ENCODE data around the gene TAOK2. TPM values are rescaled to one million over a fixed set of nuclear protein-coding genes. Genes with fewer than 3 reads are reported as not detected.
"Not testable (repeated sequence)": the region's sequence is repeated elsewhere in the genome, so short reads cannot be mapped to it uniquely, and the experiment has no call there.

Gene TAOK2
- total and polyA plus RNA-seq, 2 experiments from 2014 or later: 13.6 to 57.9 TPM

- Histone ChIP-seq H3K9me3 (ENCODE audit: low read depth) (no peaks in the 10 kb centered on the region), H3K27ac (no peak overlapping the region), H3K9me2 (ENCODE audit: insufficient read depth) (no peaks in the 10 kb centered on the region), H3K4me2 (ENCODE audit: unreplicated experiment) (no peak overlapping the region), H3K4me1 (ENCODE audit: insufficient read depth) (no peaks in the 10 kb centered on the region), H3K27me3 (replicated peaks; ENCODE audit: insufficient read depth) (peaks cover 15% of the 10 kb centered on the region; the same call in 1 of the 2 replicates), H4K20me1 (ENCODE audit: insufficient read depth) (no peaks in the 10 kb centered on the region), H3K79me2 (ENCODE audit: insufficient read depth) (no peaks in the 10 kb centered on the region), H3K9ac (no peak overlapping the region), H3K4me3 (no peak overlapping the region), H2AFZ (no peak overlapping the region), H3K36me3 (ENCODE audit: low read depth) (no peaks in the 10 kb centered on the region), H3F3A (ENCODE audit: insufficient read depth) (no peaks in the 10 kb centered on the region)
- TF ChIP-seq EZH2phosphoT487 (IDR thresholded peaks at IDR 0.05; ENCODE audit: insufficient read depth, low read depth) (no peak), EZH2 (IDR thresholded peaks at IDR 0.05; ENCODE audit: insufficient read depth, poor library complexity, severe bottlenecking) (no peak)
- WGBS, 2 experiments (ENCODE audit: low coverage in 1 of 2, low lambda C conversion rate in 2 of 2, missing lambda C conversion rate in 2 of 2): 16 to 18% methylated on average over 27 to 31 of the region's 31 CpGs
- peak; percentile 35 for DNase-seq
- in situ Hi-C loops (cut with MboI): loop anchor here (10.0 kb wide), 1 partner anchor 197 kb away; the partner anchor contains the start of genes PAGR1 and PRRT2
These were observed 38.2 kb downstream of the TAOK2 start for GRCh38 chr16:30011714-30012504.

- H3K79me2 ChIP-seq (ENCODE audit: insufficient read depth); H3K9me3 ChIP-seq (ENCODE audit: low read depth); H3K27ac ChIP-seq; H3K9me2 ChIP-seq (ENCODE audit: insufficient read depth); H3K36me3 ChIP-seq (ENCODE audit: low read depth); H2AFZ ChIP-seq; H3K4me3 ChIP-seq; H3K4me1 ChIP-seq (ENCODE audit: insufficient read depth); H4K20me1 ChIP-seq (ENCODE audit: insufficient read depth); DNase-seq; H3F3A ChIP-seq (ENCODE audit: insufficient read depth); H3K9ac ChIP-seq; H3K4me2 ChIP-seq (ENCODE audit: unreplicated experiment): not testable (repeated sequence)
- in situ Hi-C loops (cut with MboI): loop anchor here (10.0 kb wide), 1 partner anchor 198 kb away; the partner anchor contains the start of genes PAGR1 and PRRT2
- 76 to 81% methylated on average over 13 to 14 of the region's 14 CpGs for WGBS, 2 experiments (ENCODE audit: low coverage in 1 of 2, low lambda C conversion rate in 2 of 2, missing lambda C conversion rate in 2 of 2)
- peaks cover 15% of the 10 kb centered on the region; the same call in 1 of the 2 replicates for H3K27me3 ChIP-seq (replicated peaks; ENCODE audit: insufficient read depth)
These were observed 38.9 kb downstream of the TAOK2 start for GRCh38 chr16:30012598-30012997.

GRCh38 chr16:30015450-30015849 lies 41.8 kb downstream of the TAOK2 start:
- H3K4me3 ChIP-seq; H3K9ac ChIP-seq; H4K20me1 ChIP-seq (ENCODE audit: insufficient read depth); H3K79me2 ChIP-seq (ENCODE audit: insufficient read depth); H3K27ac ChIP-seq; H3F3A ChIP-seq (ENCODE audit: insufficient read depth); H3K9me3 ChIP-seq (ENCODE audit: low read depth); H3K27me3 ChIP-seq (replicated peaks; ENCODE audit: insufficient read depth); H3K4me2 ChIP-seq (ENCODE audit: unreplicated experiment); DNase-seq; H3K36me3 ChIP-seq (ENCODE audit: low read depth); H3K9me2 ChIP-seq (ENCODE audit: insufficient read depth); H2AFZ ChIP-seq; H3K4me1 ChIP-seq (ENCODE audit: insufficient read depth): not testable (repeated sequence)
- 69 to 78% methylated on average over 7 of the region's 7 CpGs for WGBS, 2 experiments (ENCODE audit: low coverage in 1 of 2, low lambda C conversion rate in 2 of 2, missing lambda C conversion rate in 2 of 2)
- in situ Hi-C loops (cut with MboI): loop anchor here (10.0 kb wide), 1 partner anchor 201 kb away; the partner anchor contains the start of genes PAGR1 and PRRT2

GRCh38 chr16:30016555-30017276 lies 43.0 kb downstream of the TAOK2 start:
- H3K9me2 ChIP-seq (ENCODE audit: insufficient read depth): no peaks in the 10 kb centered on the region
- TF ChIP-seq EZH2 (IDR thresholded peaks at IDR 0.05; ENCODE audit: insufficient read depth, poor library complexity, severe bottlenecking) (no peak), EZH2phosphoT487 (IDR thresholded peaks at IDR 0.05; ENCODE audit: insufficient read depth, low read depth) (no peak)
- H3K27me3 ChIP-seq (replicated peaks; ENCODE audit: insufficient read depth): peaks cover 3% of the 10 kb centered on the region; the same call in 1 of the 2 replicates
- H3K4me1 ChIP-seq (ENCODE audit: insufficient read depth): no peaks in the 10 kb centered on the region
- H3K9ac ChIP-seq: no peak overlapping the region
- no peak overlapping the region for H3K27ac ChIP-seq
- H3K79me2 ChIP-seq (ENCODE audit: insufficient read depth): no peaks in the 10 kb centered on the region
- H4K20me1 ChIP-seq (ENCODE audit: insufficient read depth): no peaks in the 10 kb centered on the region
- H3K4me2 ChIP-seq (ENCODE audit: unreplicated experiment): no peak overlapping the region
- 53 to 58% methylated on average over 8 of the region's 8 CpGs for WGBS, 2 experiments (ENCODE audit: low coverage in 1 of 2, low lambda C conversion rate in 2 of 2, missing lambda C conversion rate in 2 of 2)
- no peaks in the 10 kb centered on the region for H3K36me3 ChIP-seq (ENCODE audit: low read depth)
- DNase-seq: no peak
- no peak overlapping the region for H2AFZ ChIP-seq
- H3K4me3 ChIP-seq: no peak overlapping the region
- no peaks in the 10 kb centered on the region for H3K9me3 ChIP-seq (ENCODE audit: low read depth)
- in situ Hi-C loops (cut with MboI): loop anchor here (10.0 kb wide), 1 partner anchor 202 kb away; the partner anchor contains the start of genes PAGR1 and PRRT2
- no peaks in the 10 kb centered on the region for H3F3A ChIP-seq (ENCODE audit: insufficient read depth)

Measured in GM23248 (cell line).